Heart left ventricle (tissue), 16 donors: ENCODE data around the gene YPEL2. TPM values are rescaled to one million over a fixed set of nuclear protein-coding genes. Genes with fewer than 3 reads are reported as not detected.

Source experiments
- ATAC-seq, 4 donors: fragments of 200-7000 bp; cut with Tn5 transposase; one replicate each; pipeline ENCODE4 v1.9.1; 2020 to 2022; ENCODE audit warnings: moderate library complexity in 4 of 4, mild to moderate bottlenecking in 3 of 4, moderate number of reproducible peaks in 1 of 4
- DNase-seq, 5 donors: peaks; one replicate each; pipeline ENCODE4 v3.0.0-alpha.2; 2020
- H3K27ac ChIP-seq, 12 donors: fragments of 200-600 bp; sonication (generic) in 4 of 12; one replicate each; pipeline versions ENCODE4 v1.5.0 to v1.8.0; 2016 to 2022; ENCODE audit warnings: mild to moderate bottlenecking in 2 of 12
- H3K27me3 ChIP-seq, 9 donors: fragments of 200-600 bp; sonication (generic) in 2 of 9; one replicate each; pipeline versions ENCODE4 v1.5.1 to v1.8.0; 2016 to 2022; ENCODE audit warnings: mild to moderate bottlenecking in 3 of 9
- H3K36me3 ChIP-seq, 9 donors: fragments of 200-600 bp; sonication (generic) in 2 of 9; one replicate each; pipeline versions ENCODE4 v1.5.0 to v1.8.0; 2018 to 2022; ENCODE audit warnings: mild to moderate bottlenecking in 2 of 9
- H3K4me1 ChIP-seq, 12 donors: fragments of 200-600 bp; sonication (generic) in 4 of 12; one replicate each; pipeline versions ENCODE4 v1.5.0 to v1.8.0; 2016 to 2022; ENCODE audit warnings: mild to moderate bottlenecking in 3 of 12
- H3K4me3 ChIP-seq, 12 donors: fragments of 200-600 bp; sonication (generic) in 4 of 12; one replicate each; pipeline versions ENCODE4 v1.5.0 to v1.8.0; 2017 to 2022; ENCODE audit warnings: mild to moderate bottlenecking in 9 of 12, moderate library complexity in 4 of 12
- H3K9me3 ChIP-seq, 12 donors: fragments of 200-600 bp; sonication (generic) in 4 of 12; one replicate each; pipeline versions ENCODE4 v1.5.0 to v1.8.0; 2016 to 2022; ENCODE audit warnings: mild to moderate bottlenecking in 1 of 12
- CTCF ChIP-seq, 12 donors: fragments of 200-600 bp; sonication (generic) in 4 of 12; IDR thresholded peaks; one replicate each; pipeline versions ENCODE4 v1.5.0 to v1.8.0; 2018 to 2022; ENCODE audit warnings: antibody characterized with exemption in 12 of 12, mild to moderate bottlenecking in 5 of 12
- POLR2A ChIP-seq, 2 donors: fragments of 450-650 bp; IDR thresholded peaks; one replicate each; pipeline ENCODE4 v1.6.1; 2017; ENCODE audit warnings: antibody characterized with exemption in 2 of 2, mild to moderate bottlenecking in 2 of 2, moderate library complexity in 2 of 2
- WGBS, 4 donors: extraction: QIAGEN DNeasy Blood & Tissue Kit in 2 of 4; methylation state at CpG; one replicate each; pipeline versions ENCODE4 v1.1.5 to v1.1.7; 2013 to 2018; 5-methylcytosine and 5-hydroxymethylcytosine counted together
- intact Hi-C, 10 donors: fragments of 100-400 bp; cut with DNase I; formaldehyde crosslinking; loops; one replicate each; pipeline versions ENCODE4 v1.11.1 to v1.14.2; 2022
- polyA plus RNA-seq, 2 donors: library from polyadenylated mRNA; stranded (reverse); fragments of 200-250 nt; gene quantifications; one replicate each; pipeline ENCODE4 v1.2.3, GENCODE V29; 2013
- total RNA-seq, 9 donors: library from RNA; depleted of rRNA in 2 of 9; stranded (reverse); fragments of >200 nt in 2 of 9; fragmentation: NEBNext Ultra II Directional in 3 of 9; extraction: Animal tissue kit (Norgen Biotek cat#: 25700) in 3 of 9; gene quantifications; one replicate each; pipeline versions ENCODE4 v1.1.0 to v1.2.4, GENCODE V29; 2016 to 2023
- donor health status: ischemic (EF 13 %, LVEDD 7.1; RV severe dilation, severe dysfunction).
- donor health status: healthy with polysubstance abuse.
- donor health status: DM: no; HTN: yes; CAD: no.
- donor health status: DM: no; HTN: no; CAD: no.
- donor health status: ischemic (EF 25% LVEDD 6.9; RV normal size, moderate dysfunction).
- donor health status: ischemic (EF 25% LVEDD 5.7; RV mildly dilated, moderate dysfunction).
- donor health status: healthy.
- donor health status: DM: yes; HTN: yes; CAD: no.
- donor health status: ischemic (EF 35%, LVEDD 5.7; RV mildly dilated, moderate dysfunction).
- donor health status: nonischemic (EF 11% LVEDD 7.7; RV severe dilation, severe dysfunction).
- donor health status: DM: yes; HTN: yes; CAD: no.
- donor health status: PGD.
- donor health status: ischemic (EF 29% LVEDD 5.4; RV normal size, mild dysfunction).
- donor health status: nonischemic (EF 23%, LVEDD 6.1; RV moderate dilation, normal function).

The YPEL2 gene
- total and polyA plus RNA-seq, 11 donors: 11.6 to 65.5 (median 33.9) TPM

GRCh38 chr17:59361386-59361785, 29.9 kb downstream of the YPEL2 start:
- Histone ChIP-seq H3K36me3 (peaks cover 0 to 33% (median 10%) of the 10 kb centered on the region in 9 donors), H3K4me3 (no peak overlapping the region), H3K4me1 (peaks cover 23 to 99% (median 84%) of the 10 kb centered on the region in 12 donors), H3K27me3 (no peaks in the 10 kb centered on the region), H3K9me3 (peaks cover 0 to 5% (median 0%) of the 10 kb centered on the region in 12 donors), H3K27ac (peak overlapping the region in 7 of 12 donors; percentile 10 to 94 (median 44))
- TF ChIP-seq CTCF (IDR thresholded peaks at IDR 0.05) (no peak), POLR2A (IDR thresholded peaks at IDR 0.05) (no peak)
- intact Hi-C loops: no loop called here
- ATAC-seq: no peak
- DNase-seq: no peak
- WGBS, 4 donors: 44 to 55% (median 49%) methylated on average over 3 of the region's 3 CpGs

- Histone ChIP-seq H3K27ac (peak overlapping the region in 11 of 12 donors; percentile 1 to 94 (median 44)), H3K4me1 (peaks cover 29 to 99% (median 87%) of the 10 kb centered on the region in 12 donors), H3K9me3 (no peaks in the 10 kb centered on the region), H3K4me3 (peak overlapping the region in 2 of 12 donors; percentile 2 to 5), H3K36me3 (peaks cover 0 to 29% (median 6%) of the 10 kb centered on the region in 9 donors), H3K27me3 (no peaks in the 10 kb centered on the region)
- ATAC-seq (peak in 1 of 4 donors; percentile 8), DNase-seq (no peak)
- intact Hi-C loops: no loop called here
- 37 to 48% (median 41%) methylated on average over 7 of the region's 7 CpGs for WGBS, 4 donors
- TF ChIP-seq CTCF (IDR thresholded peaks at IDR 0.05) (no peak), POLR2A (IDR thresholded peaks at IDR 0.05) (no peak)
Observed at GRCh38 chr17:59361916-59362810, 30.7 kb downstream of the YPEL2 start.

- 58 to 72% (median 64%) methylated on average over 2 of the region's 2 CpGs for WGBS, 4 donors
- H3K9me3 ChIP-seq: no peaks in the 10 kb centered on the region
- peak overlapping the region in 10 of 12 donors; percentile 1 to 94 (median 42) for H3K27ac ChIP-seq
- H3K27me3 ChIP-seq: no peaks in the 10 kb centered on the region
- DNase-seq (no peak), ATAC-seq (no peak)
- peaks cover 31 to 99% (median 88%) of the 10 kb centered on the region in 12 donors for H3K4me1 ChIP-seq
- TF ChIP-seq POLR2A (IDR thresholded peaks at IDR 0.05): no peak
- H3K4me3 ChIP-seq: peak overlapping the region in 2 of 12 donors; percentile 2 to 5
- peaks cover 0 to 29% (median 6%) of the 10 kb centered on the region in 9 donors for H3K36me3 ChIP-seq
- intact Hi-C loops: no loop called here
Observed at GRCh38 chr17:59362811-59363205, 31.4 kb downstream of the YPEL2 start.

- no peaks in the 10 kb centered on the region for H3K9me3 ChIP-seq
- TF ChIP-seq CTCF (IDR thresholded peaks at IDR 0.05) (no peak), POLR2A (IDR thresholded peaks at IDR 0.05) (no peak)
- DNase-seq (peak in 2 of 5 donors; percentile 40 to 45), ATAC-seq (peak in 3 of 4 donors; percentile 10 to 23 (median 23))
- no peaks in the 10 kb centered on the region for H3K27me3 ChIP-seq
- H3K27ac ChIP-seq: peak overlapping the region; percentile 80 to 99 (median 94)
- H3K4me1 ChIP-seq: peaks cover 43 to 100% (median 99%) of the 10 kb centered on the region in 12 donors
- H3K4me3 ChIP-seq: peak overlapping the region in 2 of 12 donors; percentile 8 to 9
- H3K36me3 ChIP-seq: peaks cover 0 to 14% (median 0%) of the 10 kb centered on the region in 9 donors
- 1 to 10% (median 7%) methylated on average over 4 of the region's 4 CpGs for WGBS, 4 donors
- intact Hi-C loops: loop anchor here in 7 of 10 donors (5.0 kb wide), 3 partner anchors 33 to 72 kb away; partner anchors contain the start of gene YPEL2 (in 6 of the 7)
Observed at GRCh38 chr17:59365383-59365981, 34.0 kb downstream of the YPEL2 start.
